ENCODE results near the gene YAE1.

DNA sequence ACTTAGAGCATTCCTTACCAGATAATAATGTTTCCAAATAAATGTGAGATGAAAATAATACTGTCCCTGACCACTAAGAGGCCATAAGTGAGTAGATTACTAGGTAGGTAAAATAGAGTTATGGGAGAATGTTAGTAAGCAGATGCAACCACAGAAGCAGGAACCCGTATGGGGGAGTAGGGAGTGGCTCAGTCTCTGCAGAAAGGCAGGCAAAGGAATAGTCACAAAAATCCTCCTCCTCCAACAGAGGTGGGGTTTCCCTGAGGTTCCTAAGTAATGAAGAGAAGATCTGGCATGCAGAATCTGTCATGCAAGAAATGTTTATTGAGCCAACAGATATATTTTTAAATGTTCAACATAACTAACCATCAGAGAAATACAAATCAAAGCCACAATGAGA lies 9.0 kb upstream of the YAE1 start:
- TF ChIP-seq POLR2AphosphoS5 (IDR thresholded peaks at IDR 0.05; ENCODE audit: low read depth) (no peak), CREB1 (CRISPR knock-in tag; IDR thresholded peaks at IDR 0.05; ENCODE audit: low read depth) (no peak), NANOG (IDR thresholded peaks at IDR 0.05; ENCODE audit: borderline replicate concordance) (no peak), EZH2 (IDR thresholded peaks at IDR 0.05; ENCODE audit: low read depth, unreplicated experiment) (no peak), EZH2phosphoT487 (IDR thresholded peaks at IDR 0.05; ENCODE audit: unreplicated experiment) (no peak)
- TF ChIP-seq, protein P1, sequence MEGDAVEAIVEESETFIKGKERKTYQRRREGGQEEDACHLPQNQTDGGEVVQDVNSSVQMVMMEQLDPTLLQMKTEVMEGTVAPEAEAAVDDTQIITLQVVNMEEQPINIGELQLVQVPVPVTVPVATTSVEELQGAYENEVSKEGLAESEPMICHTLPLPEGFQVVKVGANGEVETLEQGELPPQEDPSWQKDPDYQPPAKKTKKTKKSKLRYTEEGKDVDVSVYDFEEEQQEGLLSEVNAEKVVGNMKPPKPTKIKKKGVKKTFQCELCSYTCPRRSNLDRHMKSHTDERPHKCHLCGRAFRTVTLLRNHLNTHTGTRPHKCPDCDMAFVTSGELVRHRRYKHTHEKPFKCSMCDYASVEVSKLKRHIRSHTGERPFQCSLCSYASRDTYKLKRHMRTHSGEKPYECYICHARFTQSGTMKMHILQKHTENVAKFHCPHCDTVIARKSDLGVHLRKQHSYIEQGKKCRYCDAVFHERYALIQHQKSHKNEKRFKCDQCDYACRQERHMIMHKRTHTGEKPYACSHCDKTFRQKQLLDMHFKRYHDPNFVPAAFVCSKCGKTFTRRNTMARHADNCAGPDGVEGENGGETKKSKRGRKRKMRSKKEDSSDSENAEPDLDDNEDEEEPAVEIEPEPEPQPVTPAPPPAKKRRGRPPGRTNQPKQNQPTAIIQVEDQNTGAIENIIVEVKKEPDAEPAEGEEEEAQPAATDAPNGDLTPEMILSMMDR (conservative IDR thresholded peaks at IDR 0.05; ENCODE audit: low read depth in 2 of 2): no peak

Measured in GM23338 (cell line).